NK-92 (cell line): ENCODE data around the gene IRAK2.

Experiments
- DNase-seq: peaks from one replicate; lab custom pipeline; 2025; ENCODE audit not compliant: unreplicated experiment; lab: John Stamatoyannopoulos, UW

IRAK2 gene

DNA sequence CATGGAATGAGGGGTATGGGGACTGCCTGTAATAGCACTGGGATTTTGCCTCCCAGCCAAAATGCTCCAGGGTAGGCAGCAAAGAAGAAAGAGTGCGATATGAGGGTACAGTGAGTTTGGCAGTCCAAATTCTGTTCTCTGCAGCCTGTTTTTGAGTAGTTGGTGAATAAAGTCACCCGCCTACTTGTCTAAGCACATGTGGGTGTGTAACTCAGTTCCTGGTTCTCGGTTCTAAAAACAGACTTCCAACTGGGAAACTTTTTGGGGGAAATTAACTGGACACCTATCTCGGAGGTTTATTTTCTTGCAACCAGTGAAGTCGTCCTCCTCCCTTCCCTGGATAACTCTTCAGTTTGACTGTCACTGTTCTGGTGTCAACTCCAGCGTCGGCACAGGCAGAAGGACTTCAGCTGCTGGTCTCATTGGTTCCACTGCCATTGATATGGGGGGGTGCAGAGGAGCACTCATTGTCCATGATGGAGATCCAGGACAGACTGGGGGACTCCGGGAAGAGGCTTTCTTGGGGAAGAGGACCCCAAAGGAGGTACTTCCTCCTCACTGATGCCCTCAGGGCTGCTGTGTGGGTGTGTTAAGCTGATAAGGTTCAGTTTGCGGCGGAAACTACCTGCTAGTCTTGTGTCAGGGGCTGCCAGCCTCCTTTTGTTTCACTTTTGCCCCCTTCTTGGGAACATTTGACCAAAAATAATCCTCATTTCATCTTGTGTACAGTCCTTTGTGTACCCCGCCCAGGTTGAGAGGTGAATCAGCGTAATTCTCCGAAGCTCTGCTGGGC is 114.9 kb downstream of the IRAK2 start:
- no peak for DNase-seq

DNA sequence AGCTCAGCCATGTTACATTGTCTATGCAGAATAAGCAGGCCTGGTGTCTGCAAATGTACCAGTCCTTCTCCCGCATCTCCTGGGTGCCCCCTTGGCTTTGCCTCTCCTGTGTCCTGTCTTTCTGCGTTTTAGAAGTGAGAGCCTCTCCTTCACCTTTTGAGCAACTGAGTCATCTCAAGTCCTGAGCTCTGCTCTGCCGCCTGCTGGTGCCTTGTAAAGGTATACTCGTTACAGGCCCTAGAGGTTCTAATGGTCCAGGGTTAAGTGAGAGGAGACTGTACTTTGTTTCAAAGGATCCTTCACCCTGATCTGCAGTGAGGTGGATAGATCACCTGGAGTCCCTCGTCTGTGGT is 115.4 kb downstream of the IRAK2 start:
- DNase-seq, result no peak

DNA sequence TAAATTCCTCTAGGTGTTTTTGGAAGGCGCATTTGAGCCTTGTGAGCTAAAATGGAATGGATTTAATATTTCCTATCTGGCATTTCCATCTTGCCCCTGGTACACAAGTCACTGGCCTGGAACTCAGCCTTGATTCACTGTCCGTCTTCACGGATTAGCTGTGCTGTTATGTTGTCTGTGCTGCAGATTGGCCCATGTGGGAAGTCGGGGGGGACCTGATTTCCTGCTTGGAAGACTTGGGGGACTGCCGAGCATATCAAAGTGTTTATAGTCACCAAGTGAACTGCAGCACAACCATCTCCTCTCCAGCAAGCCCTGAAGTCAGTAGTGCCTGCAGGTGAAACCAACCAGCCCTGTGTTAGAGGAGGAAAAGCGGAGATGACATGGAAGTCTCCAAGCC is 115.9 kb downstream of the IRAK2 start:
- no peak for DNase-seq

DNA sequence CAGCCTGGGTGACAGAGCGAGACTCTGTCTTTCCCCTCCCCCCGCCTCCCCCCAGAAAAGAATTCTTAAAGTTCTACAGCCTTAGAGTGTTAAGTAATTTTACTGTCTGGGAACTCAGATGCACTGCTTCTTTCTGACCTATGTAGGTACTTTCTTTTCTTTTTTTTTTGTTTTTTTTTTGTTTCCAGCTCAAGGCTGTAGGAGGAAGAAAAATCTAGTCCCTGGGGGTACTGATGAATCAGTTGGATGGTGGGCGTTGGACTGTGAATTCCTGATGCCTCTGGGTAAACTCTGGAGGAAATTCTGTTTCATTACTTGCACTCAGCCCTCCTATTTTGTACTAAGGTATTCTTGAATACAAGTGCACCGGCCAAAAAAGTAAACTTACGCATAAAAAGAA is 117.2 kb downstream of the IRAK2 start:
- DNase-seq, result no peak

DNA sequence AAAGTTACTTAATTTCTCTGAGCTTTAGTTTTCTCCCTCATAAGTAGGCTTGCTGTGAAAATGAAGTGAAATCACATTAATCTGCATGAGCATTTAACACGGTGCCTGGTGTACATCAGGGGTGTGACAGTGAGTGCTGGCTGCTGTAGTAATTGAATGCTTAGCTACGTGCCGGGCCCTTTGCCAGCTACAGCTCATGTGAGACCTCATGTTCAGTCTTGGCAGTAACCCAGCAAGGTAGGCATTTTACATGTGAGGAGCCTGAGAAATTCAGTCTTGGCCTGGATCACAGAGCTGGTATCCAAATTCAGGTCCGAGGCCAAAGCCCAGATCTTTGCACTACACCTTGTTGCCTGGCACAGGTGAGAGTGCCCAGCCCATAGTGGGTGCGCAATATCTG is 118.9 kb downstream of the IRAK2 start:
- DNase-seq, result no peak

DNA sequence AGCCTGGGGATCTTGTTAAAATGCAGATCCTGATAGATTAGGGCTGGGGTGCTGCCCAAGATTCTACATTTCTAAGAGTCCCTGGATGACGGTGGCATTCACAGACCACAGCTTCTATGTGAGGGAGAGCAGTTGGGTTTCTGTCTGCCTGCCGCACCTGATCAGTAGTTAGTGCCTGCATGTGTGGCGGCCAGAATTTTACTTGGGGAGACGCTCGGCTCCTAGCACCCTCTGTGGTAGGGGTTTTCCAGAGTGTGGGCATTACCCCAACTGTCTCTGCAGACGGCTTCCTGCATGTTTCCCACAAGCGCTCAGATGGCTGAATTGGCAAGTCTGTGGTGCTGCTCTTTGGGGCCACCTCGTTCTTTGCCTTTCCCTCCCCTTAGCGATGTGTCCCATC is 119.8 kb downstream of the IRAK2 start:
- DNase-seq, result no peak

DNA sequence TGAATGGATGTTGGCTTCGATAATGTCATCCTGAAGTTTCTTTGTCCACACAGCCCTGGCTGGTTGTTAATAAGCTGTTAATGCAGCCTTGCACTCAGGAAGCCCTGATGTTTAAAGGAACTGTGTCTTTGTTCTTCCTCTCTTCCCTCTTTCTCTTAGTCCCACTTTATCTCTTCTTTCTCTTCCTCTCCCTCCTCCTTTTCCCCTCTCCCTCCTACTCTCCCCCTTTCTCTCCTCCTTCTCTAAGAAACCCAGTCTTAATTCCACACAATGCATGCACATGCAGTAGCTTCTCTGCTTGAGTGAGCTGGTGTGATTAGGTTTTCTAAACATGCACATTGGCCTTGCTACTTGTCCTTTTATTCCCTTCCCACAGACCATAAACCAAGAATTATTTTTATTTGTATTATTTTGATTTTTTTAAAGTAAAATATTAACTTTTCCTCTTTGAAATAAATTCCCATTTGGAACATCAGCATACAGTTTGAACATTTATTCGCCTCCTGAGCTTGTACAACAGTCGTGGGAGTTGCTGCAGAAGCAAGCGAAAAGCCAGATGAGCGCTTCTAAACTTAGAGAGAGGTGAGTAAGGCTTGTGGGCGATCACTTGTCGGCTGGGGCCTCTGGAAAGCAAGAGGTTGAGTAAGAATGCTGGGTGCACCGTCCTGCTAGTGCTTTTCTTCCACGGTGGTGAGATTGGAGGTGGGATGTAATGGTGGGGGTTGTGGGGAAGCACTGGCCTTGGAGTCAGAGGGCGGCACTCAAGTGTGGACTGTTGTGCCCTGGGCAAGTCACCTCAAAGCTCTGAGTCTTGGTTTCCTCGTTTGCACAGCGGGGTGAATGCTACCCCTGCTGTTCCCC is 120.8 kb downstream of the IRAK2 start:
- DNase-seq, result no peak

DNA sequence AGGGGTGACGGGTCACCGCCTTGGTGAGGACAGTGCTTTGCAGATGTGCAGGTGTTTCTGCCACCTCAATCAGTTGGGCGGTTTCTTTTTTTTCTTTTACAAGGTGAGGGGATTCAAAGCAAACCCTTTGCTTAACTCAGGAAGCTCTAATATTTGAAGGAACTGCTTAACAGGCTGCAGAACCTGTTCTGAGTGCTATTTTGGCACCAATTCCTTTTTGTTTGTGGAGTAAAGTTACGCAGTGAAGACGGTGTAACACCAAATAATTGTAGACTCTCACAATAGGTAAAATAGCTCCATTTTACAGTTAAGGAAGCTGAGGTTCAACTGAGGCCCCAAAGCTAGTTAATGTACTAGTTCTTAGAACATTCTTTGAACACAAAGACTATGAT is 121.4 kb downstream of the IRAK2 start:
- no peak for DNase-seq

DNA sequence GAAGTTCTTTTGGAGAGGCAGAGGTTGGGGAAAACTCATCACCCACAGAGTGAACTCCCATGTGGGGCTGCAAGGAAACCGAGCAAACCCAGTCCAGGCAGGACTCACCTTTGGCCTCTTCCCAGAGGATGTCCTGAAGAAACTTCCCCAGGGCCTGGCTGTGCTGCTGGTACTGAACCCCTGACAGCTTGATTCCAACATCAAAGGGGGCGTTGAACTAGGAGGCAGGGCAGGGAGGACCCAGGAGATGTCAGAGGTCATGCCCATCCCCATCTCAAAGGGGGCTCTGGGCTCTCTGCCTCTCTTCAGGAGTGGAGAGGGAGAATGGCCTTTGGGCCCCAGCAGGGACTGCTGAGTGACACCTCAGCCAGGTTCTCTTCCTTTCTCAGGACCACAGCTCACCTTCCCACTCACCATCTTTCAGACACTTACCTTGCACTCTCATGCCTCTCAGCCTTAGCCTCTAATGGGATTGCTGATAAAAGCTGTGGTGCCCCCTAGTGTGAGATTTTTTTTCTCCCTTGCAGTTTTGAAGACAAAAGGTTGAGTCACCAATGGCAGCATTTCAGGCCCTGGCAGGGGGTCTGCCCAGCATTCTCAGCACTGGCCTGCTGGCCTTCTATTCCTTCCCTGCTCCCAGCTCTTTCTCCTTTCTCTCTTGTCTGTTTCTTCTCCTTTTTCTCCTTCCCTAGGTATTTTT is 122.0 kb downstream of the IRAK2 start:
- no peak for DNase-seq

DNA sequence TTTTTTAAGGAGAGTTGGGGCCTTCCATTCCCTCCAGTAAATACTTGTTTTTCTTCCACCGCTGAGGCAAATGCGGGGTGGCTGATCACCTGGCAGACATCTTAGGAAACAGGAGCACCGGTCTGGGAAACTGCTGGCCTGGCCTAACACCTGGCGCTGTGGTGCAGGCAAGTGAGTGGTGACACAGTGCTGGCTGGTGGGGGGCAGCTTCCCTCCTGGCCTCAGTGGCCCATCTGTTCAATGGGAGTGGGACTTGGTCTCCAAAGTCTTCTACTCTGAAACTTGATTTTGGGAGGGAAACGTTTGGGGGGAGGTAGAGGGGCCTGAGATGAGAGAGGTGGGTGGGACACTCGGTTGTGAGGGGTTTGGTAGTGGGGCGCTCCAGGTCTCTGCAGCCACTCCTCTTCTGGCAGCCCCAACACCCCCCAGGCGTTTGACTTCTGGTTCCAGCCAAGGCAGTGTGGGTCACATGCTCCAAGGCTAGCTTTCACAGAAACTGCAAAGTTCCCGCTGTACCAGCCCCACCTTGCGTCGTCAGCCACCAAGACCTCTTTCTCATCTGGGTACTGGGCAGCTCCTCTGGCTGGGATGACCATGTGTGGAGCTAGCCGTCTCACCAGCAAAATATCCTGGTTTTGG is 123.3 kb downstream of the IRAK2 start:
- no peak for DNase-seq

DNA sequence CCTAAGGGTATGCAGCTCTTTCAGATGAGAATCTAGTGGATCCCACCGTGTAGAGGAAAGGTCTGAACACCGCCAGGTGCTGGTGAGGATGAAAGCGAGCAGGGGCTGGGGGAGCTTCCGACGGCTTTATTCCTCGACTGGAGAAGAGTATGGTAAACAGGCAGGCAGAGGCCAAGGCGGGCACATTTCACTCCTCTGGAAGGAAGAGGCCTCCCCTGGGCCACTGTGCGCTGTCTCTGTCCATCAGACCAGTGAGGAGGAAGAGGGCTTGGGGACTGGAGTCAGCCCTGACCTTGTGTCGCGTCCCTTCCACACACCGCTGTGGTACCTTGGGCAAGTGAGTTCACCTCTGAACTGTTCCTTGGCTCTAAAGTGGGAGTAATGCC is 123.8 kb downstream of the IRAK2 start:
- DNase-seq, result no peak

DNA sequence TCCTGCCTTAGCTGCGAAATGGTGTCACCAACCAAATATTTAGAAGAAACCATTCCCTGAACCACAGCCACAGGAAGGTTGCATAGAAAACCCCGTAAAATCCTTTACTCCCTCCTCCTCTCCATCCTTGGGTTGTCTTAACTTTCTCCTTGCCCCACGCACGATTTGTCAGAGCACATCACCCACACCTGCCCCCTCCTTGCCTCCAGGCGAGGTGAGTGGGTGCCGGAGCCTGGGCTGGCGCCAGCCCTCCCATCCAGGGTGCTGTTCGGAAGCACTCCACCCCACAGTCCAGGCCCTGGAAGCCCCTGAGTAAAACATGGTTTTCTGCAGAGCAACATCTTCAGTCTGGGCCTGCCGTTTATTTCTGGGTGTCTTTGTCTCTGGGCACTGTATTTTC is 124.4 kb downstream of the IRAK2 start:
- DNase-seq, result no peak

DNA sequence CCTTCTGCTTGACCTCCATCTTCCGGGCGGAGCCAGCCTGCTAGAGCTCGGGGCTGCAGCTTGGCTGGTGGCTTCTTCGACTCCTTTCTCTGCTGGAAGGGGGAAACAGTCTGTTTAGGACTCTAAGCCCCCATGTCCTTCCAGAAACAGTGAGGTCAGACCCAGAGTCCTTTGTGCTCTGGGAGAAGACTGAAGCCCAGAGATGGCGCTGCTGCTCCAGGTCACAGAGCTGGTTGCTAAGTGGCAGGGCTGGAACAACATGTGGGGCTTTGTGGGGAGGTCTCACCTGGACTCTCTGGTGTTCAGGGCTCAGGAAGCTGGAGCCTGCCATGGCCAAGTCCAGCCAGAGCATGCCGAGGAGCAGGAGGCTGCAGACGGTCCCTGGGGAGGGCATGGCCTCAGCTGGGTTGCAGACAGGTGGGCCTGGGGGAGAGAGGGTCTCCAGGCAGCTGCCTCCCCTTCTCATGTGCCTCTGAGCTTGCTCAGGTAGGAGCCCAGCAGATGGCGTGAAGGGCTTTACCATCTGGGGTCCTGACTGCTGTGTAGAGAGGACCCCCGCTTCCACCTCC is 125.2 kb downstream of the IRAK2 start:
- DNase-seq, result no peak

DNA sequence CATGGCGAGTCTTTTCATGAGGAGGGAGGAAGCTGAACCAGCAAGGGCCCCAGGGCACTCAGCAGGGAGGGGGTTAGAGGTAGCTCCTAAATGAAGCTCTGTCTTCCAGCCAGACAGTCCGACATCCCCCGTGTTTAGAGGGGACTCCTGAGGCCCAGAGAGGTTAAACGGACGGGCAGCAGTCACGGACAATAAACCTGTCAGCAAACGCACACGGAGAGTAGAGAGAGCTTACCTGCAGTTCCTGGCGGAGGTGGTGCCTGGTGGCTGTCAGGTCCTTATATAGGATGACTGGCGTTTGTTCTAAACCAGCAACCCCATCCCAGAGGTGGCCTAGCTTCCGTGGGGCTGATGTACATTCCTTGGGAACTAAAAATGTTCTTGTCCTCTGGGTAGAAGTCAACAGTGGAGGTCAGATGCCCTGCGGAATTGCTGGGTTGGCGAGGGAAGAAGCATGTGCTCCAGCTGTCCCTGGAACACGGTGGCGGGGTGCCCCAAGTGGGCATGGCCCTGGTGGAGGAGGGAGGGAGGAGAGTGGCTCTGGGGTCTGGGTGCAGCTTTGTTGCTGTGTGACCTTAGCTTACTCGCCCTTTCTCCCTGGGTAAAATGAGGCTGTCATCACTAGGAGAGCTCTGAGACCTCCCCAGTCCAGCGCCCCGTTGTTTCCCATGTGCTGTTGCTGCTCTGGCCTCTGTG is 125.9 kb downstream of the IRAK2 start:
- no peak for DNase-seq

DNA sequence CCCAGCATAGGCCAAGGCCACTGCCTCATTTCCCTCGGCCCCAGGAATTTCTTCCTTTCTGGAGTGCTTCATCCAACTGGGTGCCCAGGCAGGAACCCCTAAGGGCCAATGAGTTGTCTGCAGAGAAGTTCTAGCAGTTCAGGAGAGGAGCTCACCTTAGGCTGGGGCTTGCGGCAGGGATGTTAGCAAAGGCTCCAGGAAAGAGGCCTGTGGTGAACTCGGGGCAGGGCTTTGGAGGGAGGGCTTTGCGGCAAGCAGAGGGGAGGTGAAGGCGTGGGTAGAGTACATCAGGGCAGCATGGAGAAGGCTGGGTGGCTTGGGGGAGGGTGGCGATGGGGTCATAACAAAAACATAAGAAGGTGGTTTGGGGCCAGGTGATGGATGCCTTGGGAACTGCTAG is 126.9 kb downstream of the IRAK2 start:
- no peak for DNase-seq

DNA sequence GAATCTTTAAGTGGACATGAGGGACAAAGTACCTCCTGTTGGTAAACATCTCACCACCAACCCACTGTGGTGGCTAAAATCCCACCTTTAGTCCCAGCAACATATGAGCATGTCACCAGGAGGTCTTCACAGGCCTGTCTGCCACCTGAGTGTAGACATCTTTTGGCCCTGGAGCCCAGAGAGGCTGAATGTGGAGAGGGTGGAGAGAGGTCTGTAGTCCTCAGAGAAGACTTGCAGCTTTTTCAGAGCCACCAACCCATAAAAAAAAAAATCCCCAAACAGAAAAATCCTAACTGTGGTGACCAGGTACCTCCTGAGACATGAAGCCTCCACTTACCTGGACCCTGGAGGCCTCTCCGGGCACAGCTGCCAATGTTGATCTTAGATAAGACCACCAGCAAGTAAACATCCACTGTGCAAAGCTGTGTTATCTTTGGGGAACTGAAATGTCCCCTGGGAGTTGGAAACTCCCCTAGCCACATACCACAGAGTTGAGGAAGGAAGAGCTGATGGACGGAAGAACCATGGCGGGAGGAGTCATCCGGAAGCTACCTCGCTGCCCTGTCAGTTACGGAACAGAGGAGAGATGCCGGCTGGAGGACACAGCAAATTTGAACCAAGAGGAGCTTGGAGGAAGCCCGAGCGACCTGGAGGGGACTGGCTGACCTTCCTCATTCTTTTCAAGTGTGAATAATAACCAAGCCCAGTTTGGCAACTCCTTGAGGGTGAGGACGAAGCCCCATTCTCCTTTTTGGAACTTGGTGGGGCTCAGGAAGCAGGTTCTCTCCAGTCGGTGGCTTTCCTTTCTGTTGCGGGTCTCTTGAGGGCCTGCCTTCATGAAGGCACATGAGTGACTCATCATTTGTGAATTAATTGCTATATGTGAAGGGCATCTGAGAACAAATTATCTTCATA is 128.0 kb downstream of the IRAK2 start, which contains the start of gene GHRL:
Gene GHRL (minus strand): TSS at position 443 of the 915 bp plus-strand sequence. CDS start 2,767 bp downstream, outside the sequence.
- no peak for DNase-seq
